ENCODE measurements around the gene LRRTM4. TPM values are rescaled to one million over a fixed set of nuclear protein-coding genes. Genes with fewer than 3 reads are reported as not detected.

The LRRTM4 gene
- total RNA-seq, 4 donors from 2014 or later: 0.09 to 1.1 (median 0.61) TPM

- DNase-seq (no peak), ATAC-seq (no peak)
- no peak overlapping the region for H3K27ac ChIP-seq
- H3K4me1 ChIP-seq: no peaks in the 10 kb centered on the region
- no peaks in the 10 kb centered on the region for H3K27me3 ChIP-seq
- no peak overlapping the region for H3K4me3 ChIP-seq
- in situ Hi-C loops (cut with MboI; ENCODE audit: low sequenced_read_pairs in 4 of 4) (no loop called here), intact Hi-C loops (cut with DNase I; ENCODE audit: low total_unique reads) (no loop called here)
- no peaks in the 10 kb centered on the region for H3K9me3 ChIP-seq
- TF ChIP-seq CTCF (IDR thresholded peaks at IDR 0.05 in 4 of 5, conservative IDR thresholded peaks at IDR 0.05 in 1 of 5) (no peak), POLR2A (IDR thresholded peaks at IDR 0.05) (no peak)
- no peaks in the 10 kb centered on the region for H3K36me3 ChIP-seq
These were observed 652.2 kb downstream of the LRRTM4 start for GRCh38 chr2:76870011-76870410.

GRCh38 chr2:76867854-76868253, 654.3 kb downstream of the LRRTM4 start:
- TF ChIP-seq CTCF (IDR thresholded peaks at IDR 0.05 in 4 of 5, conservative IDR thresholded peaks at IDR 0.05 in 1 of 5): no peak
- TF ChIP-seq POLR2A (IDR thresholded peaks at IDR 0.05): no peak
- Histone ChIP-seq H3K9me3 (no peaks in the 10 kb centered on the region), H3K4me1 (no peaks in the 10 kb centered on the region), H3K36me3 (no peaks in the 10 kb centered on the region), H3K27me3 (no peaks in the 10 kb centered on the region), H3K27ac (no peak overlapping the region), H3K4me3 (no peak overlapping the region)
- intact Hi-C loops (cut with DNase I; ENCODE audit: low total_unique reads): no loop called here
- DNase-seq (no peak), ATAC-seq (no peak)
- in situ Hi-C loops (cut with MboI; ENCODE audit: low sequenced_read_pairs in 4 of 4): no loop called here

GRCh38 chr2:76866464-76866863, 655.7 kb downstream of the LRRTM4 start:
- Histone ChIP-seq H3K4me1 (no peaks in the 10 kb centered on the region), H3K9me3 (no peaks in the 10 kb centered on the region), H3K36me3 (no peaks in the 10 kb centered on the region), H3K27ac (no peak overlapping the region), H3K4me3 (no peak overlapping the region), H3K27me3 (no peaks in the 10 kb centered on the region)
- no peak for ATAC-seq
- in situ Hi-C loops (cut with MboI; ENCODE audit: low sequenced_read_pairs in 4 of 4) (no loop called here), intact Hi-C loops (cut with DNase I; ENCODE audit: low total_unique reads) (no loop called here)
- no peak for DNase-seq
- TF ChIP-seq POLR2A (IDR thresholded peaks at IDR 0.05): no peak
- no peak for TF ChIP-seq CTCF (IDR thresholded peaks at IDR 0.05 in 4 of 5, conservative IDR thresholded peaks at IDR 0.05 in 1 of 5)

GRCh38 chr2:76862901-76863300, 659.3 kb downstream of the LRRTM4 start:
- H3K4me3 ChIP-seq: no peak overlapping the region
- ATAC-seq (no peak), DNase-seq (no peak)
- no peaks in the 10 kb centered on the region for H3K9me3 ChIP-seq
- no peaks in the 10 kb centered on the region for H3K4me1 ChIP-seq
- no peak overlapping the region for H3K27ac ChIP-seq
- in situ Hi-C loops (cut with MboI; ENCODE audit: low sequenced_read_pairs in 4 of 4): no loop called here
- H3K36me3 ChIP-seq: no peaks in the 10 kb centered on the region
- intact Hi-C loops (cut with DNase I; ENCODE audit: low total_unique reads): no loop called here
- TF ChIP-seq CTCF (IDR thresholded peaks at IDR 0.05 in 4 of 5, conservative IDR thresholded peaks at IDR 0.05 in 1 of 5) (no peak), POLR2A (IDR thresholded peaks at IDR 0.05) (no peak)
- no peaks in the 10 kb centered on the region for H3K27me3 ChIP-seq

- no peak for TF ChIP-seq POLR2A (IDR thresholded peaks at IDR 0.05)
- TF ChIP-seq CTCF (IDR thresholded peaks at IDR 0.05 in 4 of 5, conservative IDR thresholded peaks at IDR 0.05 in 1 of 5): no peak
- in situ Hi-C loops (cut with MboI; ENCODE audit: low sequenced_read_pairs in 4 of 4): no loop called here
- Histone ChIP-seq H3K36me3 (no peaks in the 10 kb centered on the region), H3K9me3 (no peaks in the 10 kb centered on the region), H3K27me3 (no peaks in the 10 kb centered on the region), H3K27ac (no peak overlapping the region), H3K4me1 (no peaks in the 10 kb centered on the region), H3K4me3 (no peak overlapping the region)
- no peak for ATAC-seq
- intact Hi-C loops (cut with DNase I; ENCODE audit: low total_unique reads): no loop called here
- no peak for DNase-seq
These were observed 660.5 kb downstream of the LRRTM4 start for GRCh38 chr2:76861708-76862107.

All from gastrocnemius medialis (tissue), 4 donors.